ENCODE results near the gene ISY1. TPM values are rescaled to one million over a fixed set of nuclear protein-coding genes. Genes with fewer than 3 reads are reported as not detected.

Gene ISY1
- total RNA-seq, 1 experiment from 2014 or later: 43.6 TPM

DNA sequence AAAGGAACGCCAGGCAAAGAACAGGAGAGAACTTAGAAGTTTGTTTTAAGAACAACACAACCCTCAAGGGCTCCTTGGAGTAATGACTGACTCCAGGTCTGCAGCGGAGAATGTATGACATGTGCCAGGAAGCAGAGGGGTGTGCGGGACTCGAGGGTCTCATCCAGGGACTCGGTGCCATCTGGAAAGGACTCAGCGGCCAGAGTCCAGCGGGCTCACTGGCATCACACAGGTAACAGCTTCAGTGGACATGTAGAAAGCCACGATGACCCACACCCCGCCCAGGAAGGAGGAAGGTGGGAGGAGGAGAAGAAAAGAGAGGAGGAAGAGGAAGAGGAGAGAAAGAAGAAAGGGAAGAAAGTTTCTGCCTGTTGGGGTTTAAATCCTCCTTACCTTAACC is 78.8 kb downstream of the ISY1 start:
- ATAC-seq (no peak), DNase-seq (ENCODE audit: low read depth, low spot score) (no peak)
- H3K27me3 ChIP-seq (ENCODE audit: insufficient read depth, low read length): no peaks in the 10 kb centered on the region
- CTCF ChIA-PET: no interaction called here
- H4K20me1 ChIP-seq (ENCODE audit: insufficient read depth): no peaks in the 10 kb centered on the region
- no peak overlapping the region for H3K9ac ChIP-seq (ENCODE audit: low read length)
- TF ChIP-seq, protein P1, sequence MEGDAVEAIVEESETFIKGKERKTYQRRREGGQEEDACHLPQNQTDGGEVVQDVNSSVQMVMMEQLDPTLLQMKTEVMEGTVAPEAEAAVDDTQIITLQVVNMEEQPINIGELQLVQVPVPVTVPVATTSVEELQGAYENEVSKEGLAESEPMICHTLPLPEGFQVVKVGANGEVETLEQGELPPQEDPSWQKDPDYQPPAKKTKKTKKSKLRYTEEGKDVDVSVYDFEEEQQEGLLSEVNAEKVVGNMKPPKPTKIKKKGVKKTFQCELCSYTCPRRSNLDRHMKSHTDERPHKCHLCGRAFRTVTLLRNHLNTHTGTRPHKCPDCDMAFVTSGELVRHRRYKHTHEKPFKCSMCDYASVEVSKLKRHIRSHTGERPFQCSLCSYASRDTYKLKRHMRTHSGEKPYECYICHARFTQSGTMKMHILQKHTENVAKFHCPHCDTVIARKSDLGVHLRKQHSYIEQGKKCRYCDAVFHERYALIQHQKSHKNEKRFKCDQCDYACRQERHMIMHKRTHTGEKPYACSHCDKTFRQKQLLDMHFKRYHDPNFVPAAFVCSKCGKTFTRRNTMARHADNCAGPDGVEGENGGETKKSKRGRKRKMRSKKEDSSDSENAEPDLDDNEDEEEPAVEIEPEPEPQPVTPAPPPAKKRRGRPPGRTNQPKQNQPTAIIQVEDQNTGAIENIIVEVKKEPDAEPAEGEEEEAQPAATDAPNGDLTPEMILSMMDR (IDR thresholded peaks at IDR 0.05 in 2 of 3, conservative IDR thresholded peaks at IDR 0.05 in 1 of 3; ENCODE audit: borderline replicate concordance in 1 of 3, insufficient read depth in 1 of 3, low read depth in 2 of 3, low read length in 2 of 3): no peak
- TF ChIP-seq, protein P2, sequence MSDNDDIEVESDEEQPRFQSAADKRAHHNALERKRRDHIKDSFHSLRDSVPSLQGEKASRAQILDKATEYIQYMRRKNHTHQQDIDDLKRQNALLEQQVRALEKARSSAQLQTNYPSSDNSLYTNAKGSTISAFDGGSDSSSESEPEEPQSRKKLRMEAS (IDR thresholded peaks at IDR 0.05): no peak
- TF ChIP-seq EZH2 (IDR thresholded peaks at IDR 0.05) (no peak), EGR1 (IDR thresholded peaks at IDR 0.05; ENCODE audit: low read depth) (no peak), CBX3 (IDR thresholded peaks at IDR 0.05; ENCODE audit: low read depth) (no peak)
- TF ChIP-seq, protein P3, sequence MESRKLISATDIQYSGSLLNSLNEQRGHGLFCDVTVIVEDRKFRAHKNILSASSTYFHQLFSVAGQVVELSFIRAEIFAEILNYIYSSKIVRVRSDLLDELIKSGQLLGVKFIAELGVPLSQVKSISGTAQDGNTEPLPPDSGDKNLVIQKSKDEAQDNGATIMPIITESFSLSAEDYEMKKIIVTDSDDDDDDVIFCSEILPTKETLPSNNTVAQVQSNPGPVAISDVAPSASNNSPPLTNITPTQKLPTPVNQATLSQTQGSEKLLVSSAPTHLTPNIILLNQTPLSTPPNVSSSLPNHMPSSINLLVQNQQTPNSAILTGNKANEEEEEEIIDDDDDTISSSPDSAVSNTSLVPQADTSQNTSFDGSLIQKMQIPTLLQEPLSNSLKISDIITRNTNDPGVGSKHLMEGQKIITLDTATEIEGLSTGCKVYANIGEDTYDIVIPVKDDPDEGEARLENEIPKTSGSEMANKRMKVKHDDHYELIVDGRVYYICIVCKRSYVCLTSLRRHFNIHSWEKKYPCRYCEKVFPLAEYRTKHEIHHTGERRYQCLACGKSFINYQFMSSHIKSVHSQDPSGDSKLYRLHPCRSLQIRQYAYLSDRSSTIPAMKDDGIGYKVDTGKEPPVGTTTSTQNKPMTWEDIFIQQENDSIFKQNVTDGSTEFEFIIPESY (IDR thresholded peaks at IDR 0.05; ENCODE audit: extremely low read depth, insufficient replicate concordance, low read length): no peak
- no peaks in the 10 kb centered on the region for H3K9me3 ChIP-seq (ENCODE audit: control insufficient read depth in 1 of 2, insufficient read depth in 1 of 2, low read depth in 1 of 2, low read length in 2 of 2)
- no peaks in the 10 kb centered on the region for H3K4me1 ChIP-seq (ENCODE audit: control insufficient read depth in 1 of 2, insufficient read depth in 2 of 2, low read length in 2 of 2)
- no peaks in the 10 kb centered on the region for H3K9me2 ChIP-seq (ENCODE audit: insufficient read depth)
- H3K27ac ChIP-seq (ENCODE audit: low read depth, low read length): no peak overlapping the region
- H3K79me2 ChIP-seq (ENCODE audit: insufficient read depth, low read length): no peaks in the 10 kb centered on the region
- POLR2A ChIA-PET: no interaction called here
- BruUV-seq (replicated peaks): no TSS peak
- RAD21 ChIA-PET (ENCODE audit: low non-redundant PET in 1 of 2, low total read pairs in 2 of 2, uncharacterized antibody in 2 of 2, unreplicated experiment in 2 of 2): interaction anchor here in 1 of 2 experiments (0.5 kb wide), 1 partner anchor 360 kb away, joined by 3 read pairs; no protein-coding TSS in a partner anchor
- H2AFZ ChIP-seq (ENCODE audit: low read depth, low read length, poor library complexity, severe bottlenecking): no peak overlapping the region
- H3K36me3 ChIP-seq (ENCODE audit: control insufficient read depth in 1 of 2, insufficient read depth in 2 of 2, low read length in 2 of 2): no peaks in the 10 kb centered on the region
- intact Hi-C loops (cut with micrococcal nuclease): no loop called here
- no peak overlapping the region for H3K4me2 ChIP-seq (ENCODE audit: low read length)
- no peak overlapping the region for H3K4me3 ChIP-seq (replicated peaks in 1 of 2; ENCODE audit: low read depth in 1 of 2, low read length in 2 of 2)

Measured in HCT116 (cell line).